A204.1 (cell line): ENCODE data around the gene LRRC47.
"Not testable (repeated sequence)": the region's sequence is repeated elsewhere in the genome, so short reads cannot be mapped to it uniquely, and the experiment has no call there.

ENCODE experiments used
- FAIRE-seq: peaks from 2 replicates; lab custom pipeline; 2012; peaks lifted over from hg19 to GRCh38; lab: Jason Lieb, UNC

The LRRC47 gene

GRCh38 chr1:3814771-3815561, 18.7 kb upstream of the LRRC47 start:
- no peak for FAIRE-seq

GRCh38 chr1:3814065-3814464, 17.8 kb upstream of the LRRC47 start:
- FAIRE-seq: no peak

GRCh38 chr1:3811595-3811911, 15.3 kb upstream of the LRRC47 start:
- no peak for FAIRE-seq

- not testable (repeated sequence) for FAIRE-seq
These were observed 14.0 kb upstream of the LRRC47 start for GRCh38 chr1:3810149-3810761.

GRCh38 chr1:3809680-3810079, 13.4 kb upstream of the LRRC47 start:
- FAIRE-seq: no peak

- FAIRE-seq: no peak
These were observed 11.5 kb upstream of the LRRC47 start for GRCh38 chr1:3807769-3808168.

GRCh38 chr1:3805038-3805437, 8.7 kb upstream of the LRRC47 start:
- no peak for FAIRE-seq

GRCh38 chr1:3804627-3804944, 8.3 kb upstream of the LRRC47 start:
- not testable (repeated sequence) for FAIRE-seq

GRCh38 chr1:3803905-3804626, 7.8 kb upstream of the LRRC47 start:
- FAIRE-seq: no peak

- not testable (repeated sequence) for FAIRE-seq
These were observed 4.5 kb upstream of the LRRC47 start for GRCh38 chr1:3800795-3801194.

- no peak for FAIRE-seq
These were observed 3.8 kb upstream of the LRRC47 start for GRCh38 chr1:3799976-3800685.

- FAIRE-seq: no peak
These were observed 664 bp downstream of the LRRC47 start for GRCh38 chr1:3795453-3796214.

GRCh38 chr1:3790952-3791351, 5.3 kb downstream of the LRRC47 start:
- FAIRE-seq: no peak

GRCh38 chr1:3790500-3790923, 5.8 kb downstream of the LRRC47 start:
- FAIRE-seq: no peak

GRCh38 chr1:3789421-3790300, 6.6 kb downstream of the LRRC47 start:
- no peak for FAIRE-seq

- FAIRE-seq: no peak
These were observed 7.4 kb downstream of the LRRC47 start for GRCh38 chr1:3788756-3789420.

GRCh38 chr1:3787745-3788605, 8.3 kb downstream of the LRRC47 start:
- FAIRE-seq: no peak

GRCh38 chr1:3787349-3787715, 9.0 kb downstream of the LRRC47 start:
- no peak for FAIRE-seq

GRCh38 chr1:3786468-3787348, 9.6 kb downstream of the LRRC47 start:
- FAIRE-seq: no peak
